HepG2 (cell line): Measurements from ENCODE around the gene ILKAP. TPM values are rescaled to one million over a fixed set of nuclear protein-coding genes. Genes with fewer than 3 reads are reported as not detected.

Experiments used
- ATAC-seq: fragments of 200-7000 bp; cut with Tn5 transposase; 3 replicates; pipeline ENCODE4 v1.9.1; 2020; ENCODE audit warnings: mild to moderate bottlenecking, moderate library complexity
- BruUV-seq: library from RNA; stranded (reverse); fragments of 400-500 nt; replicated peaks from 2 replicates; lab custom pipeline; 2021; lab: Mats Ljungman, UMichigan
- CTCF ChIA-PET: fragments of 300-600 bp; formaldehyde crosslinking; extraction: SDS; loops from one replicate; lab custom pipeline; 2021; ENCODE audit warnings: low total read pairs, inconsistent platforms, low intra/inter-chr PET ratio; lab: Yijun Ruan, JAX
- POLR2A ChIA-PET: fragments of 350-600 bp; sonication (Branson Sonifier 250); formaldehyde crosslinking; loops from one replicate; lab custom pipeline; 2020; ENCODE audit warnings: antibody characterized with exemption, inconsistent platforms; lab: Yijun Ruan, JAX
- DNase-seq: peaks from one replicate; pipeline ENCODE4 v3.0.0-alpha.2; 2015; ENCODE audit warnings: low spot score
- FAIRE-seq: peaks from 3 replicates; lab custom pipeline; 2011; peaks lifted over from hg19 to GRCh38; lab: Jason Lieb, UNC
- H2AFZ ChIP-seq: one replicate; pipeline ENCODE4 v1.6.1; 2011; ENCODE audit warnings: low read length, inconsistent platforms
- H3K27ac ChIP-seq: fragments of 300-600 bp; 3 replicates; pipeline ENCODE4 v1.8.0; 2011; ENCODE audit warnings: mixed run types, mild to moderate bottlenecking, mixed read lengths, low read length, inconsistent platforms; ENCODE audit not compliant: insufficient read depth; ENCODE audit errors: extremely low read length
- H3K27me3 ChIP-seq, 2 experiments: fragments of 200-600 bp in 1 of 2; 2 replicates in 1 of 2; 3 replicates in 1 of 2; pipeline versions ENCODE4 v1.6.0 to v1.8.0; 2011; ENCODE audit warnings: low read length in 2 of 2, mild to moderate bottlenecking in 2 of 2, moderate library complexity in 2 of 2, inconsistent platforms in 1 of 2; ENCODE audit not compliant: insufficient read depth in 2 of 2, control insufficient read depth in 1 of 2
- H3K36me3 ChIP-seq, 2 experiments: fragments of 200-600 bp in 1 of 2; replicated peaks in 1 of 2; 2 replicates in 1 of 2; 3 replicates in 1 of 2; pipeline versions ENCODE4 v1.5.1 to v1.8.0; 2011; ENCODE audit warnings: low read length in 2 of 2, inconsistent platforms in 1 of 2; ENCODE audit not compliant: insufficient read depth in 2 of 2, control insufficient read depth in 1 of 2
- H3K4me1 ChIP-seq: 2 replicates; pipeline ENCODE4 v1.5.1; 2012; ENCODE audit warnings: low read length, inconsistent platforms; ENCODE audit not compliant: insufficient read depth
- H3K4me2 ChIP-seq: 2 replicates; pipeline ENCODE4 v1.6.0; 2011; ENCODE audit warnings: low read depth, low read length, inconsistent platforms
- H3K4me3 ChIP-seq, 3 experiments: fragments of 200-600 bp in 1 of 3; sonication (generic), shearing (Covaris generic) in 1 of 3; replicated peaks in 1 of 3; 2 replicates each; pipeline ENCODE4 v1.5.1; 2011 to 2016; ENCODE audit warnings: low read length in 3 of 3, inconsistent platforms in 2 of 3, low read depth in 2 of 3, mild to moderate bottlenecking in 2 of 3, control low read depth in 1 of 3, mixed read lengths in 1 of 3; ENCODE audit not compliant: insufficient read depth in 1 of 3
- H3K79me2 ChIP-seq: one replicate; pipeline ENCODE4 v1.6.1; 2011; ENCODE audit warnings: low read length, inconsistent platforms; ENCODE audit not compliant: insufficient read depth
- H3K9ac ChIP-seq: 2 replicates; pipeline ENCODE4 v1.6.0; 2011; ENCODE audit warnings: mild to moderate bottlenecking, low read depth, low read length, inconsistent platforms; ENCODE audit not compliant: insufficient read depth
- H3K9me3 ChIP-seq: 2 replicates; pipeline ENCODE4 v1.5.1; 2012; ENCODE audit warnings: mild to moderate bottlenecking, low read length
- H4K20me1 ChIP-seq: 2 replicates; pipeline ENCODE4 v1.6.0; 2011; ENCODE audit warnings: inconsistent platforms, mild to moderate bottlenecking, low read length, moderate library complexity; ENCODE audit not compliant: insufficient read depth
- AGO2 ChIP-seq: fragments of 200-400 bp; formaldehyde crosslinking; optimal IDR thresholded peaks from 2 replicates; pipeline ENCODE3; 2017; ENCODE audit warnings: mild to moderate bottlenecking, low read depth, low read length, moderate library complexity
- BCLAF1 ChIP-seq: fragments of 450-650 bp; IDR thresholded peaks from 2 replicates; pipeline ENCODE4 v1.6.1; 2017; ENCODE audit warnings: mild to moderate bottlenecking
- CREBL2 ChIP-seq: sonication (generic); formaldehyde crosslinking; IDR thresholded peaks from 2 replicates; pipeline ENCODE4 v1.8.1; 2023; ENCODE audit warnings: missing genetic modification reagents, mild to moderate bottlenecking, borderline replicate concordance
- DNMT1 ChIP-seq: sonication (generic); formaldehyde crosslinking; IDR thresholded peaks from 2 replicates; pipeline ENCODE4 v1.5.1; 2020; ENCODE audit warnings: mild to moderate bottlenecking, missing genetic modification reagents
- FOSL1 ChIP-seq: sonication (generic); formaldehyde crosslinking; IDR thresholded peaks from 2 replicates; pipeline ENCODE4 v1.9.0; 2021; ENCODE audit warnings: missing genetic modification reagents, borderline replicate concordance
- SNAPC4 ChIP-seq: sonication (generic); formaldehyde crosslinking; IDR thresholded peaks from 2 replicates; pipeline ENCODE4 v1.4.0; 2020; ENCODE audit warnings: mild to moderate bottlenecking, missing genetic modification reagents
- ZNF10 ChIP-seq: sonication (generic); formaldehyde crosslinking; IDR thresholded peaks from 2 replicates; pipeline ENCODE4 v1.4.0; 2020; ENCODE audit warnings: mild to moderate bottlenecking, low read depth, missing genetic modification reagents, borderline replicate concordance
- ZNF205 ChIP-seq: IDR thresholded peaks from 2 replicates; pipeline ENCODE4 v1.6.1; 2018; ENCODE audit warnings: missing biosample characterization, missing genetic modification reagents
- WGBS: methylation state at CpG from one replicate; pipeline ENCODE4 v1.1.6; 2017; ENCODE audit warnings: low lambda C conversion rate; 5-methylcytosine and 5-hydroxymethylcytosine counted together
- in situ Hi-C: cut with HindIII; loops from 2 replicates; pipeline ENCODE4 v1.10.0; 2017; ENCODE audit warnings: low pct_unique_long_range_greater_than_20kb; ENCODE audit not compliant: extremely low pct_ligation_motif_present
- intact Hi-C: fragments of 100-400 bp; cut with micrococcal nuclease; formaldehyde crosslinking; loops from one replicate; pipeline ENCODE4 v1.10.0; 2022; ENCODE audit not compliant: unreplicated experiment
- polyA plus RNA-seq, 8 experiments: library from polyadenylated mRNA; depleted of rRNA in 3 of 8; stranded (reverse) in 7 of 8; unstranded in 1 of 8; fragments of >200 nt; fragmentation: Illumina TruSeq in 4 of 8; extraction: Trizol in 4 of 8; gene quantifications; 2 replicates each; pipeline versions ENCODE4 v1.2.1 to v1.2.3, GENCODE V29; 2011 to 2016; ENCODE audit warnings: low read depth in 4 of 8, missing spikeins in 1 of 8, mixed read lengths in 1 of 8; ENCODE audit not compliant: insufficient read depth in 1 of 8
- total RNA-seq, 5 experiments: library from RNA; depleted of rRNA; stranded (reverse); fragments of >200 nt; fragmentation: Illumina TruSeq; extraction: Trizol; gene quantifications; 2 replicates each; pipeline ENCODE4 v1.2.3, GENCODE V29; 2016; ENCODE audit warnings: low read depth in 1 of 5

Gene ILKAP
- total and polyA plus RNA-seq, 2 of the 13 experiments (the other 11 are each of a cell fraction or from before 2014, with no cell fraction given), result 29.6 to 33.1 TPM

GRCh38 chr2:238251331-238251730 is 47.8 kb upstream of the ILKAP start:
- ChIA-PET CTCF (no interaction called here), POLR2A (no interaction called here)
- Histone ChIP-seq H3K36me3 (peaks cover 41 to 58% of the 10 kb centered on the region in 2 experiments), H3K27me3 (no peaks in the 10 kb centered on the region), H3K27ac (no peak overlapping the region), H3K4me1 (no peaks in the 10 kb centered on the region), H2AFZ (no peak overlapping the region), H3K4me3 (no peak overlapping the region), H4K20me1 (no peaks in the 10 kb centered on the region), H3K79me2 (no peaks in the 10 kb centered on the region), H3K9me3 (no peaks in the 10 kb centered on the region), H3K4me2 (no peak overlapping the region), H3K9ac (no peak overlapping the region)
- no TSS peak for BruUV-seq
- TF ChIP-seq BCLAF1 (no peak), FOSL1 (no peak), AGO2 (peak; percentile 53), SNAPC4 (CRISPR knock-in tag) (no peak), DNMT1 (no peak), CREBL2 (CRISPR knock-in tag) (no peak), ZNF205 (CRISPR knock-in tag) (no peak), ZNF10 (CRISPR knock-in tag) (no peak)
- FAIRE-seq (no peak), ATAC-seq (0 out of 3 replicates have a peak, but pooled peaks have one; percentile 9), DNase-seq (no peak)
- intact Hi-C loops, result no loop called here
- 98% methylated on average over 12 of the region's 12 CpGs for WGBS
- in situ Hi-C loops, result no loop called here
